ENCODE measurements around the gene MYO18B.

DNA sequence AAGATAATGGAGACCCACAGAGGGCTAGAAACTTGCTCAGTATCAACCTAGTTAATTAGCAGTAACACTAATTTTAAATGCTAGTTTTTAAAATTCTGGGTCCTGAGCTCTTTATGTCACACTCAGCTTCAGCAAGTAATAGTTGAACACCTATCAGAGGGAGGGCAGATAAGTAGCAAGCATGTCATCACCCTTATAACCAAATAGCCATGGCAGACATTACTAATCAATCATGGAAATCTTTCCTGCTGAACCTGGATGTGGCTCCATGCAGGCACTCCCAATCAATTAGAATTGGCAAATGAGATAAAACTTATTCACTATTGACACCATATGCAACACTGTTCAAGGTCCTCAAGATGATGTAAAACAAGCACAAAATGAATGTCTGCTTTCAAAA lies 315.7 kb downstream of the MYO18B start:
- no peak for TF ChIP-seq TAF1 (IDR thresholded peaks at IDR 0.05; ENCODE audit: borderline replicate concordance, insufficient read depth, low read length)
- TF ChIP-seq POLR2AphosphoS5 (IDR thresholded peaks at IDR 0.05; ENCODE audit: low read depth, low read length) = no peak

All from PFSK-1 (cell line).